HL-60 (cell line): ENCODE data around the gene SPAG7.

ENCODE experiments used
- DNase-seq, 2 experiments: peaks; one replicate each; pipeline ENCODE4 v3.0.0-alpha.2; 2010 to 2020; ENCODE audit warnings: low read depth in 1 of 2, low spot score in 1 of 2
- H3K27ac ChIP-seq: fragments of 250-450 bp; sonication (Bioruptor Pico); replicated peaks from 2 replicates; pipeline ENCODE4 v1.5.1; 2020; ENCODE audit warnings: mild to moderate bottlenecking, moderate library complexity
- H3K27me3 ChIP-seq: fragments of 250-450 bp; sonication (Bioruptor Pico); 2 replicates; pipeline ENCODE4 v1.5.1; 2021; ENCODE audit warnings: mild to moderate bottlenecking, moderate library complexity; ENCODE audit not compliant: insufficient read depth, poor library complexity, severe bottlenecking
- H3K4me3 ChIP-seq: replicated peaks from 2 replicates; pipeline ENCODE4 v1.5.1; 2011; ENCODE audit warnings: mild to moderate bottlenecking, control low read depth, low read length; ENCODE audit not compliant: insufficient read depth
- GABPA ChIP-seq: IDR thresholded peaks from 2 replicates; pipeline ENCODE4 v1.6.1; 2012; ENCODE audit warnings: low read depth
- POLR2AphosphoS5 ChIP-seq: IDR thresholded peaks from 2 replicates; pipeline ENCODE4 v1.6.1; 2012; ENCODE audit warnings: low read depth
- SPI1 ChIP-seq: IDR thresholded peaks from 2 replicates; pipeline ENCODE4 v1.6.1; 2012; ENCODE audit warnings: low read depth, mild to moderate bottlenecking, borderline replicate concordance
- TF ChIP-seq, protein P1 (sequence below): IDR thresholded peaks from one replicate; pipeline ENCODE4 v1.5.1; 2011; ENCODE audit warnings: low read length, control low read depth, inconsistent platforms; ENCODE audit not compliant: insufficient read depth
- TF ChIP-seq, protein P2 (sequence below): IDR thresholded peaks from 2 replicates; pipeline ENCODE4 v1.6.1; 2012; ENCODE audit warnings: low read depth; ENCODE audit not compliant: insufficient replicate concordance

SPAG7 gene

DNA sequence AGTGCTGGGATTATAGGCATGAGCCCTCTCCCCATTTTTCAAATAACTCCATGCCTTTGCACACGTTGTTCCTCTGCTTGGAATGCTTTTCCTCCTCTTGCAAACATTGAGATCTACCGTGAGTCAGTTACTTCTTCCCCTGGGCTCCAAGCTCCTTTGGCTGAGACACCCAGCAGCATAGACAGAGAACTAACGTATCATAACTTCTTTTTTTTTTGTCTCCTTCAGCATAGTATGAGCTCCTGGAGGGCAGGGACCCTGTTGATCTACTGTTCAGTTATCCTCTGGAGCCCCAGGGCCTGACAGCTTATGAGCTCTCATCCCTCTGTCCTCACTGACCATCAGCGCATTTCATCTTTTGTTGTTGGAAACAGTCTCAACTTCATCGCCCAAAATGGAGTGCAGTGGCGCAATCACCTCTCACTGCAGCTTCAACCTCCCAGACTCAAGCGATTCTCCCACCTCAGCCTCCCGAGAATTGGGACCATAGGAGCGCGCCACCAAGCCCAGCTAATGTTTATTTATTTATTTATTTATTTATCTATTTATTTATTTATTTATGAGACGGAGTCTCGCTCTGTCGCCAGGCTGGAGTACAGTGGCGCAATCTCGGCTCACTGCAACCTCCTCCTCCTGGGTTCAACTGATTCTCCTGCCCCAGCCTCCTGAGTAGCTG, 2.2 kb downstream of the SPAG7 start:
- TF ChIP-seq SPI1: no peak
- TF ChIP-seq, protein P1, sequence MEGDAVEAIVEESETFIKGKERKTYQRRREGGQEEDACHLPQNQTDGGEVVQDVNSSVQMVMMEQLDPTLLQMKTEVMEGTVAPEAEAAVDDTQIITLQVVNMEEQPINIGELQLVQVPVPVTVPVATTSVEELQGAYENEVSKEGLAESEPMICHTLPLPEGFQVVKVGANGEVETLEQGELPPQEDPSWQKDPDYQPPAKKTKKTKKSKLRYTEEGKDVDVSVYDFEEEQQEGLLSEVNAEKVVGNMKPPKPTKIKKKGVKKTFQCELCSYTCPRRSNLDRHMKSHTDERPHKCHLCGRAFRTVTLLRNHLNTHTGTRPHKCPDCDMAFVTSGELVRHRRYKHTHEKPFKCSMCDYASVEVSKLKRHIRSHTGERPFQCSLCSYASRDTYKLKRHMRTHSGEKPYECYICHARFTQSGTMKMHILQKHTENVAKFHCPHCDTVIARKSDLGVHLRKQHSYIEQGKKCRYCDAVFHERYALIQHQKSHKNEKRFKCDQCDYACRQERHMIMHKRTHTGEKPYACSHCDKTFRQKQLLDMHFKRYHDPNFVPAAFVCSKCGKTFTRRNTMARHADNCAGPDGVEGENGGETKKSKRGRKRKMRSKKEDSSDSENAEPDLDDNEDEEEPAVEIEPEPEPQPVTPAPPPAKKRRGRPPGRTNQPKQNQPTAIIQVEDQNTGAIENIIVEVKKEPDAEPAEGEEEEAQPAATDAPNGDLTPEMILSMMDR: no peak
- TF ChIP-seq POLR2AphosphoS5: no peak
- TF ChIP-seq, protein P2, sequence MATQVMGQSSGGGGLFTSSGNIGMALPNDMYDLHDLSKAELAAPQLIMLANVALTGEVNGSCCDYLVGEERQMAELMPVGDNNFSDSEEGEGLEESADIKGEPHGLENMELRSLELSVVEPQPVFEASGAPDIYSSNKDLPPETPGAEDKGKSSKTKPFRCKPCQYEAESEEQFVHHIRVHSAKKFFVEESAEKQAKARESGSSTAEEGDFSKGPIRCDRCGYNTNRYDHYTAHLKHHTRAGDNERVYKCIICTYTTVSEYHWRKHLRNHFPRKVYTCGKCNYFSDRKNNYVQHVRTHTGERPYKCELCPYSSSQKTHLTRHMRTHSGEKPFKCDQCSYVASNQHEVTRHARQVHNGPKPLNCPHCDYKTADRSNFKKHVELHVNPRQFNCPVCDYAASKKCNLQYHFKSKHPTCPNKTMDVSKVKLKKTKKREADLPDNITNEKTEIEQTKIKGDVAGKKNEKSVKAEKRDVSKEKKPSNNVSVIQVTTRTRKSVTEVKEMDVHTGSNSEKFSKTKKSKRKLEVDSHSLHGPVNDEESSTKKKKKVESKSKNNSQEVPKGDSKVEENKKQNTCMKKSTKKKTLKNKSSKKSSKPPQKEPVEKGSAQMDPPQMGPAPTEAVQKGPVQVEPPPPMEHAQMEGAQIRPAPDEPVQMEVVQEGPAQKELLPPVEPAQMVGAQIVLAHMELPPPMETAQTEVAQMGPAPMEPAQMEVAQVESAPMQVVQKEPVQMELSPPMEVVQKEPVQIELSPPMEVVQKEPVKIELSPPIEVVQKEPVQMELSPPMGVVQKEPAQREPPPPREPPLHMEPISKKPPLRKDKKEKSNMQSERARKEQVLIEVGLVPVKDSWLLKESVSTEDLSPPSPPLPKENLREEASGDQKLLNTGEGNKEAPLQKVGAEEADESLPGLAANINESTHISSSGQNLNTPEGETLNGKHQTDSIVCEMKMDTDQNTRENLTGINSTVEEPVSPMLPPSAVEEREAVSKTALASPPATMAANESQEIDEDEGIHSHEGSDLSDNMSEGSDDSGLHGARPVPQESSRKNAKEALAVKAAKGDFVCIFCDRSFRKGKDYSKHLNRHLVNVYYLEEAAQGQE: no peak
- TF ChIP-seq GABPA: no peak
- Histone ChIP-seq H3K4me3 (no peak overlapping the region), H3K27ac (no peak overlapping the region; the same call in 1 of the 2 replicates), H3K27me3 (no peaks in the 10 kb centered on the region)
- no peak for DNase-seq

DNA sequence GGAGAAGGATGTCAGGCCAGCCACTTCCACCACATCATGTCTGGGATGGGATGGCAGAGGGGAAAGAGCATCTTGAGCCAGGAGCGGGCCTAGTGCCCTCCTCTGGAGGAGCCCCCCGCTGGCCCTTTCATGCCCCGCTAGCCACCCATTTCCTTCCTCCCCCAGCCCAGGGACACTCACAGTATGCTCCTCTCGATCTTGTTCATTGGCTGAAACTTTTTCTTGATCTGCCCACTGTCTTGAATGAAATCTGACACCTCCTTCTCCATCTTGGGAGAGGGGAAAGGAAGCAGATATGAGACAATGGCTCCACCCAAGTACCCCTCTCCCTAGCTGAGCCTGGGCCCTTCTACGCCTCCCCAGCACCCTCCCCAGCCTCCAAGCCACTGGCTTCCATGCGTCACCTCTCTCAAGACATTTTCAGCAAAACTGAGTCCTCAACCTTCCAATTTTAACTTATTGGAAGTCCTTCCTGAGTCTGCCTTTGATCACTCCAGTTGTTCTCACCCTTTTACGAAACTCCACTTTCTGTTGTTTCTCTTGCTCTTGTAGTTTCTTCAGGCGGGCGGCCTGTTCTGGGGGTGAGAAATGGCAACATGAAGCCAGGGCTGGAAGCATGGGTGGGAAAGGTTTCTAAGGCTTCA, 7.2 kb downstream of the SPAG7 start:
- Histone ChIP-seq H3K4me3 (no peak overlapping the region), H3K27ac (no peak overlapping the region), H3K27me3 (no peaks in the 10 kb centered on the region)
- TF ChIP-seq SPI1: no peak
- TF ChIP-seq, protein P2: no peak
- TF ChIP-seq, protein P1: no peak
- TF ChIP-seq POLR2AphosphoS5: no peak
- no peak for TF ChIP-seq GABPA
- DNase-seq: no peak

DNA sequence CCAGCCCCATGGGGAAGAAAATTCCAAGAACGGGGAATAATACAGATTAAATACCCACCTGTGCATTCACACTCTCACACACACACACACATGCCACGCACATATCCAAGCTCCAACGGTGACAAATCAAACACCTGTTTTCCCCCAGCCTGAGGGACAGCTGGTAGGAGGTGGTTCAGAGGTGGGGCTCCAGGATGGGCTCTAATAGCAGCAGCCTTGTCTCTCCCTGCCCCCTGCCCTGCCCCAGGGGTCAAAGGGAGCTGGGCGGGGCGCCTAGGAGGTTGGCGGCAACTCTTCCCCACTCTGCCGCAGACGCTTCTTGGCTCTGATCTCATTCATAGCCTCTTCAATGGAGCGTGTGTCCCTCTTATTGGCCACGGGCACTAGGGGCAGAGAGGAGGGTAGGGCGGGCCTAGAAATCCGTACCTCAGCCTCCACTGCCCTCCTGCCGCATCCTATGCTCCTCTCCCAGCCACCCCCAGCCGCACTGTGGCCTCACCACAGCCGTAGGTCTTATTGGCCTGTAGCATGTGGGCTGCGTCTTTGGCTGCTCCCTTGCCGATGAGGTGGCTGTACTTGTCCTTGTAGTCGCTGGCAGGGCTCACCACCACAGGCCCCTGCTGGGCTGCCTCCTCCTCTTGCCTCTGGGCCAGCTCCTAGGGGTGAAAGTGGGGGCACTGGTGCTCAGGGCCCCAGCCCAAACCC, 8.2 kb downstream of the SPAG7 start:
- Histone ChIP-seq H3K27me3 (no peaks in the 10 kb centered on the region), H3K4me3 (no peak overlapping the region), H3K27ac (no peak overlapping the region)
- TF ChIP-seq SPI1 (no peak), POLR2AphosphoS5 (no peak), GABPA (no peak)
- TF ChIP-seq, protein P2: no peak
- TF ChIP-seq, protein P1: no peak
- DNase-seq: no peak
